H4 (cell line): ENCODE measurements around the gene C10orf95. TPM values are rescaled to one million over a fixed set of nuclear protein-coding genes. Genes with fewer than 3 reads are reported as not detected.
"Not testable (repeated sequence)": the region's sequence is repeated elsewhere in the genome, so short reads cannot be mapped to it uniquely, and the experiment has no call there.

Experiments used
- DNase-seq: peaks from one replicate; pipeline ENCODE4 v3.0.0-alpha.2; 2015; ENCODE audit warnings: low spot score
- total RNA-seq: library from RNA; depleted of rRNA; stranded (reverse); fragments of >200 nt; shearing (Covaris generic); gene quantifications from 2 replicates; pipeline ENCODE4 v1.2.3, GENCODE V29; 2014; rRNA removed

Gene C10orf95, protein sequence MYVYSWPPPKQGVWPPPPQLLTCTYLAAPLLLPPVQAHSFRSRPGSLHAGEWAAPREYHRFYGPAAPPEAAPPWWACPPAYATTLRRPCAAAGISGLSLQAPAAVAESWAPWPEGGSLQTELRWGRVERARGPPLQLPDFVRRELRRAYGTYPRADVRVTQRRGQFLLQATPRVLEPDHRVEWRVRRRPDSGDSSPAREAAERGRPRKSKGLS
- not detected in 2 replicates for total RNA-seq

DNA sequence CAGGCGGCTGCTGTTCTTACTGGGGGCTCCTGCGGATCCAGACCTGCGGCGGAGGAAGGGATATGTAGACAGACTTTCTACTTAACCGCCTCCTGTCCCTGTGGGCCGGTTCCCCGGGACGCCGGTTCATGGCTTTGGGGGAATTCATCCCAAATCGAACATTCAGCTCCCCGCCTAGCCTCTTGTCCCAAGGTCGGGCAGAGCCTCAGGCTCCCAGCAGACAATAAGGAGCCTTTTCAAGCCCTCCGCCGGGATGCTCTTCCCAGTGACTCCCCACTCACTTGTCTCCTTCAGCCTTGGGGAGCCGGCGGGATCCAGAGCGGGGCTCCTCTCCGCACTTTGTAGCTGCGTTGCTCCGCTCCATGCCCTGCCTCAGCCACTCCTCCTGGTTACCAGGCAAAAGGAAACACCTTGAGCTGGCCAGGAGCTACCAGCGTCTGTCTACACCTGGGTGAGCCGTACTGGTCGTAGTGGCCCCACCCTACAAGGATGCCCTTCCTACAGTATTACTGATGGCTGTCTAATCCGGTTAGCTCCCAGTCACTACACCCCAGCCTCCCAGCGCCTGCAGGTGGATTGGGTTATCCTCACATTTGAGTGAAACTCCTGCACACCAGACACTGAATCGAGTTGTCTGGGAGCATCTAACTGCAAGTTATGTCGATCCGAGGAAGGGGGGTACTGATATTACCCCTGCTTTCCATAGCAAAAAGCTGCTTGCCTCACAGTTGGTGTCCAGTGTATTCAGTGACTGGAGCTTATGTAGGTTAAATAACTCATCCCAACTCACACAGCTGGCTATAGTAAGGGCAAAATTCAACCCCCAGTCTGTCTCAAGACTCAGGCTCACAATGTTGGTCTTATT, at the start of gene C10orf95:
C10orf95 (minus strand) TSS at position 439 of the 865 bp plus-strand sequence. CDS start 450 bp downstream, outside the sequence.
- DNase-seq = no peak

DNA sequence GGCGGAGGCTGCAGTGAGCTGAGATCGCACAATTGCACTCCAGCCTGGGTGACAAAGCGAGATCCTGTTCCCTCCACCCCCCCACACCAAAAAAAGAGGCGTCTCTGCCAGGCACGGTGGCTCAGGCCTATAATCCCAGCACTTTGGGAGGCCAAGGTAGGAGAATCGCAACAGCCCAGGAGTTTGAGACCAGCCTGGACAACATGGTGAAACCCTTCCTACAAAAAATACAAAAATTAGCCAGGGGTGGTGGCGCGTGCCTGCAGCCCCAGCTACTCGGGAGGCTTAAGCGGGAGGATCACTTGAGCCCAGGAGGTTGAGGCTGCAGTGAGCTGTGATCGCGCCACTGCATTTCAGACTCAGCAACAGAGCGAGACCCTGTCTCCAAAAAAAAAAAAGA, 49.3 kb upstream of the C10orf95 start:
- DNase-seq = not testable (repeated sequence)

DNA sequence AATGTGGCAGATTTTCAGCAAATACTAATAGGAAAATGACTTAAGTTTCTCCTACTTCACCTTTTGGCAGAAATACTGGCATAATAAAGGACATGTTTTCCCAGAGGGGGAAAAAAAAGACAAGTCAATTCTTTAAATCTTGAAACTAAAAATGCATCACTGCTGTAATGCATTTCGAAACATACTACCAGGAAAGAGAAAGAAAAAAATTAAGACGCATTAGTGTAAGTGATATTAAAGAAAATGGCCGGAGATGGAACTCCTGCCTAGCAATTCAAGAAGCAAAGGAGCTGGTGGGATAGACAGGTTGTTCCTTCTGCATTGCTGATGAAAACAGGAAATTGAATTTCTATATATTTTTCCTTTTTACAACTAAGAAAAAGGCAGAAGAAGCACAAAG, 48.0 kb upstream of the C10orf95 start:
- no peak for DNase-seq

DNA sequence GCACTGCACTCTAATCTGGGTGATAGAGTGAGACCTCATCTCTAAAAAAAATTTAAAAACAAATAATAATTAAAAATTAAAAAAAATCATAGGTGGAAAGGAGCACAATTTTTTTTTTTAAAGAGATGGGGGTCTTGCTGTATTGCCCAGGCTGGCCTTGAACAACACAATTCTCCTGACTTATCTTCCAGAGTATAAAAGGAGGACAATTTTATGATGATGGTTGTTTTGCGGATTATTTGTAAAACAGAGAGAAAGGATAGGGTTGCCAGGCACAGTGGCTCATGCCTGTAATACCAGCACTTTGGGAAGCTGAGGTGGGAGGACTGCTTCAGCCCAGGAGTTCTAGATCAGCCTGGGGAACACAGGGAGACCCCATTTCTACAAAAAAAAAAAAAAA, 46.2 kb upstream of the C10orf95 start:
- no peak for DNase-seq

DNA sequence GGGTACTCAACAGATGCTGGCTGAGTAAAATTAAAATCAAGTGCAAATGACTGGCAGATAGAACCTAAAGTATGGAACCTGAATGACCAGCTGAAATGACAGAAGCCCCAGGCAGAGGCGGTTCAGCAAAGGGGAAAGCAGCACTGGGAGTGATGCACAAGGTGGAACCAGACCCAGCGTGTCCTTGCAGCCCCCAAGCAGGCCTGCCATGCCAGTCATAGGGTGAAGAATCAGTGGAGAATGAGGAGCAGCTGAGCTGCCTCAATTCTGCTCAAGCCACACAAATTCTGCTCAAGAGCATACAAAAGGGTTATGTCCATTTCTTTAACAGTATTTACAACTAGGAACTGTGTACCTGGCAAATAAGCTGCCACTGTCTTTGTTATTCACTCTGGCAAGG, 42.4 kb upstream of the C10orf95 start:
- DNase-seq = no peak

DNA sequence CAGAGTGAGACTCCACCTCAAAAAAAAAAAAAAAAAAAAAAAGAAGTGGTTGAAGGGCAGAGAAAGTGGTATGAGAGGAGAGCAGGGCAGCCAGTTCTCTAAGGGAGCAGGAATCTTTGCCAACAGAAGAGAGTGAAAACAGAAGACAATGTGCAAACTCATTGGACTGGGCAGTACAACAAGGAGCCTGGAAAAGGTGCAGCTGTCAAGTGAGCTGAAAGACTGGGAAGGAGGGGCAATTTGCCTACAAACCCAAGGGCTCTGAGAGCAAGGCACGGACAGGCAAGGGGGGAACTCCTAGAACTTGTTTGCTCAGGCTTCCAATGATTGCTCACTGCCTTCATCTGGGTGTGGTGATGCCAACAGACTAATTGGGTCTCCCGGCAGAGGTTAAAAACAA, 41.6 kb upstream of the C10orf95 start:
- no peak for DNase-seq

DNA sequence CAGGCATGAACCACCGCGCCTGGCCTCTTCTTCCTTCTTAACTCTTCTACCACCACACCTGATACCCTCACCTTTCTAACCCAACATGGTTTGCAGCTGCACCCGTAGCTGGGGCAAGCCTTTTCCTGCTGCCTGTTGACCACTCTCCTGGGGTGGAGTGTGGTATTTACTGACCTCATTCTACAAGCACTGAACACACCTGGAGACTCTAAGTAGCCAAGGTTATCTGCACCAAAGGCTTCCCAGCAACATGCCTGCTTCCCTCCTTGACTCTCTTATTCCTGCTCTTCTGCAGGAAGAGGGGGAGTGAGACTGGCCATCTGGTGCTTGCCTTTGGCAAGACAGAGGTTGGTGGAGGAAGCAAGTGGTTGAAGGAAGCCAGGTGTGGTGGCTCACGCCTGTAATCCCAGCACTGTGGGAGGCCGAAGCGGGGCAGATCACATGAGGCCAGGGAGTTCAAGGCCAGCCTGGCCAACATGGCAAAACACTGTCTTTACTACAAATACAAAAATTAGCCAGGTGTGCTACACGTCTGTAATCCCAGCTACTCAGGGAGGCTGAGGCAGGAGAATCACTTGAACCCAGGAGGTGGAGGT, 41.1 kb upstream of the C10orf95 start:
- DNase-seq = no peak

DNA sequence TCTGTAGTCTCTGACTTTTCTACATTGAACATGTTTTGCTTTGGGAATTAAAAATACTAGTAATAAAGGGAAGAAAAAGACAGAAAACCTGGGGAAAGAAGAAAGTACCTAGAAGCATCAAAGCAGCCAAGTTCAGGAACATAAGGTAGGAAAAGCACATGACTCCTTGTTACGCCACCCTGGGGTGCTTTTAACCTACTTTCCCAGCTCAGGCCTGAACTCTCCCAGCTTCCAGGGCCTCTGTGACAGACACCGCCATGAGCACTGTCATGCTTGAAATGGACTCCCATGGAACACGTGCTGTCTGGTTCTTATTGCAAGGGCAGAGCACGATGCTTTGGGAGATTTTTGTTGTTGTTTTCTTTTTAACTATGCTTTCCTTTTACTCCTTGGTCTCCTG, 39.8 kb upstream of the C10orf95 start:
- DNase-seq = no peak

DNA sequence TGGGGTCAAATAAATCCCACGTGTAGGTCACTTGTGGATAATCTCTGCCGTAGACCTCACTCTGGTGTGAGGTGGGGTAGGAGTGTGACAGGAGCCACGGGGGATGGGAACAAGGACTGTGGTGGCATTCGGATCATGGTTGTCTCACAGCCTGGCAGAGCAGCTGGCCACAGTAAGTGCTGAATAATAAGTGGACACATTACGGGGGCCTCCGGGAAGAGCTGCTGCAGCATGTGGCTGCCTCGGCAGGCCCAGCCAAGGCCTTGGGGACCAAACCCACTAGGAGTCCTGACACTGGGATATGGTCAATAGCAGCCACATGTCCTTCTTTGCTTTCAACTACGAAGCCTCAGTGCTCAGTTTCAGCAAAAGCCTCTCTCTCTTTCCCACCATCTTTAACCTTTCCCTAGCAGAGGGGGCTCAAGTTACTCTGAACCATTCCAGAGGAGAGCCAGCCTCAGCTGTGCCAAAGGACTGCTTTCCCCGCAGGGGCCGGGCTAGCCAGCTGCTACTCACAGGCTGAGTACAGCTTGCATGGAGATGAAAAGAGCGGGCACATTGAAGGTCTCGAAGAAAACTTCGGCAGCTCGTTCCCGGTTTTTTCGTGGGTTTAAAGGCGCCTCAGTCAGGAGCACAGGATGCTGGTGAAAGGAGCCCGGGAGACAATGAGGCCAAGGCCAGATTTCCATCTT, 33.9 kb upstream of the C10orf95 start:
- DNase-seq = no peak

DNA sequence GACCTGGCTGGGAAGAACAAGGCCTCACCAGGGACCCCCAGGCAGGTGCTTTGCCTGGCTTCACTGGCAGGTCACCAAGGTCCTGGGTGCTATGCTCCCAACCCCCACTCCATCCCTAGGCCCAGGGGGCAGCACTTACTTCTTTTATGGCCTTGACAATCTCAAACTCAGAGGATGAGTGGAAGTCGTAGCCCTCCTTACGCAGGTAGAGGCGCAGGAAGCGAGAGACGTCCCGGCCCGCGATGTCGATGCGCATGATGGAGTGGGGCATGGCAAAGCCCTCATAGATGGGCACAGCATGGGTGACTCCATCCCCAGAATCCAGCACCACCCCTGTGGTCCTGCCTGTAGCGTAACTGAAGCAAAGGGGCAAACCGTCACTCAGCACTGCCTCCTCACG, 32.7 kb upstream of the C10orf95 start:
- no peak for DNase-seq

DNA sequence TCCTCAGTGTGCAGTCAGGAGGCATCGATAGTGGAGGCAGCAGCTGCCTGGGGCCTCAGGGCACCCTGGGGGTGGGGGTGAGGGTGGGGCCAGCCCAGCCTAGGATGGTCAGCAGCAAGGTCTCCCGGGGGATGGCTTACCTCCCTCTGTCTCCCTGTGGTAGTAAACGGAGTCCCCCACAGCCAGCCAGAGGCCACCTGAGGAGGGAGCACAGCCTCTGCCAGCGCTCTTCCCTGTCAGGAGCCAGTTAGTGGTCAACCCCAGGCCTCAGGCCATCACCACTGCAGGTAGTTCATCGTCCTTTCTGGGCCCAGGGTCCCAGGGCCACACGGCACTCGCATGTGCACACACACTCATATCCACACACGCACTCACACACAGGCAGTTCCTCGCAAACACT, 29.1 kb upstream of the C10orf95 start:
- no peak for DNase-seq

DNA sequence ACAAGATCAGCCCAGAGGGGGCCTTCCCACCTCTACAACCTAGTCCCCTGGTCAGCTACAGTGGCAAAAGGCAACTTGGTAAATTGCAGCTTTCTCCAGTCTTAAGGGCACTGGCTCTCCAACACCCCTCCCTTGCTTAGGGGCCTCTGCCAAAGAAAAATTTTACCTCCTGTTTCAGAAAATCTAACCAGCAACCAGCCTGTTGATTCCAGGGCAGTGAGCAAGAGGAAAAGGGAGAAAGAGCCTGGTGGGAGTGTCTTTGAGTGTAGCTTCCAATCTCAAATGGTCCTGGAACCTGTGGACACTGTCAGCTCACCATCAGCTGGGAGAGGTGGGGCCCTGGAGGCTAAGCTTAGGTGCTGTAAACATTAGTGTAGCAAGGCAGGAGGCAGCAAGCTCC, 28.3 kb upstream of the C10orf95 start:
- no peak for DNase-seq

DNA sequence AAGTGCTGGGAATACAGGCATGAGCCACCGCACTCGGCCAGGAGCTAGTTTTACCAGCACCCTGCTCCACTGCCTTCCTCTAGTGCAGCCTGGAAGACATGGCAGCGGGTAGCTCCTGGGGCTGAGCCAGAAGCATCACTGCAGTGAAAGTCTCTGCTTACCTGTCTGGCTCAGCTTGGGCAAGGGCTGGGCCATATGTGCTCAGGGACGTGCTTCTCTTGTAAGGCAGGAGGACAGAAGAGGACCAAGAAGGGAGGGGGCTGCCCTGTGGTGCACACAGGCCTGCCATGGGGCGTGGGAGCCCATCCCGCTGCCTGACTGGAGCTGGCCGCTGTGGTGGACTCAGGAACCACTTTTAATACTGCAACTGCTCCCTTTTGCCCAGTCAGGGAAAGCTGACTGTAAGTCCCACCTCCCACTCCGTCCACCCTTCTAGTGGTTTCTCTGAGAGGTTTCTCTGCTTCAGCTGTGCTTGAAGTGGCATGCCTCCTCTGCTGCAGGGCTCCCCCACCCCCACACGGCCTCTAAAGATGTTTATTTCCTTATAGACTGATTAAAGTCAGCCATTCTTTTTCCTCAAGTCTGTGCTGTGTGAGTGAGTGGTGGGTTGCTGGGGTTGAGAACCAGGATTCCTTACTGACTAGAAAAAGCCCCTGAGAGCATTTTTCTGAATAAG, 25.3 kb upstream of the C10orf95 start:
- DNase-seq = no peak

DNA sequence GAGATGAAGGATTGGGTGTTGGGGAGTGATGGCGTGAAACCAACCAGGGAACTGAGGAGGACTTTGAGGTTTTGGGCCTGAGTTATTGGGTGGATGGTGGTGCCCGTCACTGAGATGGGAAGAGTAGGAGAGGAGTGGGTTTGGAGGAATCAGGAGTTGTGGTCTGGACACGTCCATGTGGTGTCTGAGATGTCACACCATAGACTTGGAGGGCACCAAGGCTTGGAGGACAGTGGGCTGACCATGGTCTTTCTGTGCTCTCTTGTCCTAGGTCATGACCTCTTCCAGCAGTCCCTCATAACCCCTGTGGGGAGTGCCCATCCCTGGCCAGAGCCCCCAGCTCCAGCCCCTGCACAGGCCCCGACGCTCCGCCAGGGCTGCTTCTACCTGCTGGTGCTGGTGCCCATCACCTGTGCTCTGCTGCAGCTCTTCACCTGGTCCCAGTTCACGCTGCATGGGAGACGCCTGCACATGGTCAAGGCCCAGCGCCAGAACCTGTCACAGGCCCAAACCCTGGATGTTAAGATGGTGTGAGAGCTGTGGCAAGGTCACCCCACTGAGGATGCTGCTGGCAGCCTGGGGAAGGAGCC, 24.2 kb upstream of the C10orf95 start:
- DNase-seq = no peak

DNA sequence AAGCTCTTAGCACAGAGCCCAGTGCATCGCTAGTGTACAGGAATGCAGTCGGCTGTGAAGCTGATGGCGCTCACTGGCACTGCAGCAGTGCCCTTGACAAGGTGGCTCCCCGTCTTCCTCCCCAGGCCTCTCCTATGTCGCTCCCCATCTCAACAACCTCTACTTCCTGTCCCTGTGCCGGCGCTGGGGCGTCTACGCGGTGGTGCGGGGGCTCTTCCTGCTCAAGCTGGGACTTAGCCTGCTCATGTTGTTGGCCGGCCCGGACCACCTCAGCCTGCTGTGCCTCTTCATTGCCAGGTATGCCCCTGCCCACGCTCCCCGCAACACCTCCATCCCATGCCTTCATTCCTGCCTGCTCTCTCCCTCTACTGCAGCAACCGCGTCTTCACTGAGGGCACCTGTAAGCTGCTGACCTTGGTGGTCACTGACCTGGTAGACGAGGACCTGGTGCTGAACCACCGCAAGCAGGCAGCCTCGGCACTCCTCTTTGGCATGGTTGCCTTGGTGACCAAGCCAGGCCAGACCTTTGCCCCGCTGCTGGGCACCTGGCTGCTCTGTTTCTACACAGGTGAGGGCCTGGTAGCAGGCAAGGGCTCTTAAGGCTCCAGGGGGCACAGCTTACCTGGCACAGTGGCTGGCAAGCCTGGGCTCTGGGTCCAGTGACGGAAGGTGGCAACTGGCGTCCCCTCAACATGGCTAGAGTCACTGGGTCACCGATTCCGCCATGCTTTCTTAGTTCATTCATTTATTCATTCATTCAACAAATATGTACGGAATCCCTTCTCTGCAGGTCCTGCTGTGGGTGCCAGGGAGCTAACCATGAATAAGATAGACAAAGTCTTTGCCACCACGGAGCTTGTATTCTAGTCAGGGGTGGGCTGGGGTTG, 22.3 kb upstream of the C10orf95 start:
- DNase-seq = no peak

DNA sequence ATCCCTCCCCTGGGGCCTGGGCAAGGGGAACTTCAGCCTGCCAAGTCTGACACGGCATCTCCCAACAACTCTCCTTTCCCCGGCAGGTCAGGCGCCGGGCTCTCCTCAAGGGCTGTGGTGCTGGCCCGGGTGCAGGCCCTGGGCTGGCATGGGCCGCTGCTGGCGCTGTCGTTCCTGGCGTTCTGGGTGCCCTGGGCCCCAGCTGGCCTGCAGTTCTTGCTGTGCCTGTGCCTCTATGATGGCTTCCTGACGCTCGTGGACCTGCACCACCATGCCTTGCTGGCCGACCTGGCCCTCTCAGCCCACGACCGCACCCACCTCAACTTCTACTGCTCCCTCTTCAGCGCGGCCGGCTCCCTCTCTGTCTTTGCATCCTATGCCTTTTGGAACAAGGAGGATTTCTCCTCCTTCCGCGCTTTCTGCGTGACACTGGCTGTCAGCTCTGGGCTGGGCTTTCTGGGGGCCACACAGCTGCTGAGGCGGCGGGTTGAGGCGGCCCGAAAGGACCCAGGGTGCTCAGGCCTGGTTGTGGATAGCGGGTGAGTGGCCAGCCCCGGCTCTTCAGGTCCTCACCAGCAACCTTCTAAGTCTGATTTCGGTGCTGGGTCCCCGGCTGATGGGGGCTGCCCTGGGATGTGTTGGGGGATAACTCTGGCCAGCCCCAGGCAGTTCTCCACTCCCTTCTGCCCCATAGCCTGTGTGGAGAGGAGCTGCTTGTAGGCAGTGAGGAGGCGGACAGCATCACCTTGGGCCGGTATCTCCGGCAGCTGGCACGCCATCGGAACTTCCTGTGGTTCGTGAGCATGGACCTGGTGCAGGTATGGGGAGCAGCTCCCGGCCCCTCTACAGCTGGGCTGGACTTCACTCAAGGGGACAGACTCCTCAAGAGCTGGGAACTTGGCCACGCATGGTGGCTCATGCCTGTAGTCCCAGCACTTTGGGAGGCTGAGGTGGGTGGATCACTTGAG, 19.5 kb upstream of the C10orf95 start:
- DNase-seq = no peak

DNA sequence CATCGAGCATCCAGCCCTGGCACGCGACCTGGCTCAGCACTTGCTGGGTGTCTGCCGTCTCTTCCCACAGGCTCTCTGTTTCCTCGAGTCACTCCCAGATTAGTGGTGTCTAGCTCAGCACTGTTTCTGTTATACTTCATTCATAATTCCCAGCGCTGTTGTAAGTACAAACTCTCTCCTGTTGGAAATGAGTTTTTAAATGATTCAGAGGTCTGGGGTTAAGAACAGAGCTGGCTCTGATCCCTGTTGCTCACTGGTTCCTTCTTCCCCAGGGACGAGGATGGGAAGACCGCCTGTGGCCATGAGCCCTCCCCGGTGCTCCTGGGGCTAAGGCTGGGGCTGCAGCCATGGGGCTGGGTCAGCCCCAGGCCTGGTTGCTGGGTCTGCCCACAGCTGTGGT, 17.3 kb upstream of the C10orf95 start:
- no peak for DNase-seq

DNA sequence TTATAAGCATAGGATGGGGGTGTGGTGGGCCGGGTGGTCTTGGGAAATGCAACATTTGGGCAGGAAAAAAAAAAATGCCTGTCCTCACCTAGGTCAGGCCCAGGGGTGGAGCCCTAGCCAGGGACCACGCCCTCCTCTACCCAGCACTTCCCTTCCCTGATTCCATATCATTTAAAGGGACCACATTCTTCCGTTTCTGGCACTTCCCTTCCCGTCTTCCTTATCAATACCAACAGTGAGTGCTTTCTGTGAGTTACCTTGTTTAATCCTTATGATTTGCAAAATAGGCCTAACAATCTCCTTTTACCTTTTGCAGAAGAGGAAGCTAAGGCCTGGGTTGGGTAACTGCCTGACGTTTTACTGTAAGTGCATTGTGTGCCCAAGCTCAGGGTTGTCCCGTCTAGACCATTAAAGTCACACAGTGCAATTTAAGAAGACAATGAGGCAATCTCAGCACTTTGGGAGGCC, 16.7 kb upstream of the C10orf95 start:
- no peak for DNase-seq

DNA sequence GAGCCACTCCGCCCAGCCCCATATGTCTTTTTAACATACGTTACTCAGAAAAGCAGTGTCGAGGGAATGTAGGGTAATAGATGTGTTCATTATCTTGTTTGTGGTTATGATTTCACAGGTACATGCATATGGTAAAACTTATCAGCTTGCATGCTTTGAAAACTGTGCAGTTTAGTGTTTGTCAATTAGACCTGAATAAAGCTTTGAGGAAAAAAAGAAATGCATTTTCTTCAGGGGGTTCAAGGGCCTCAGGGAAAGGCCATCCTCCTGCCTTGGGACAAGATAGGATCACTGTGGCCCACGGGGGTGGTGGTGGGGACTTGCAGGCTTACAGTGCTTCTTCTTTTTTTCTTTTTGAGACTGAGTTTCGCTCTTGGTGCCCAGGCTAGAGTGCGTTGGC, 16.0 kb upstream of the C10orf95 start:
- no peak for DNase-seq
